GM20431 (cell line): ENCODE results near the gene KIAA0232.

ENCODE experiments used
- in situ Hi-C: fragments of 300-500 bp; cut with MseI, MboI; formaldehyde crosslinking; loops from one replicate; pipeline ENCODE4 v1.15.0; 2020; ENCODE audit warnings: low sequenced_read_pairs; ENCODE audit not compliant: unreplicated experiment

The KIAA0232 gene

DNA sequence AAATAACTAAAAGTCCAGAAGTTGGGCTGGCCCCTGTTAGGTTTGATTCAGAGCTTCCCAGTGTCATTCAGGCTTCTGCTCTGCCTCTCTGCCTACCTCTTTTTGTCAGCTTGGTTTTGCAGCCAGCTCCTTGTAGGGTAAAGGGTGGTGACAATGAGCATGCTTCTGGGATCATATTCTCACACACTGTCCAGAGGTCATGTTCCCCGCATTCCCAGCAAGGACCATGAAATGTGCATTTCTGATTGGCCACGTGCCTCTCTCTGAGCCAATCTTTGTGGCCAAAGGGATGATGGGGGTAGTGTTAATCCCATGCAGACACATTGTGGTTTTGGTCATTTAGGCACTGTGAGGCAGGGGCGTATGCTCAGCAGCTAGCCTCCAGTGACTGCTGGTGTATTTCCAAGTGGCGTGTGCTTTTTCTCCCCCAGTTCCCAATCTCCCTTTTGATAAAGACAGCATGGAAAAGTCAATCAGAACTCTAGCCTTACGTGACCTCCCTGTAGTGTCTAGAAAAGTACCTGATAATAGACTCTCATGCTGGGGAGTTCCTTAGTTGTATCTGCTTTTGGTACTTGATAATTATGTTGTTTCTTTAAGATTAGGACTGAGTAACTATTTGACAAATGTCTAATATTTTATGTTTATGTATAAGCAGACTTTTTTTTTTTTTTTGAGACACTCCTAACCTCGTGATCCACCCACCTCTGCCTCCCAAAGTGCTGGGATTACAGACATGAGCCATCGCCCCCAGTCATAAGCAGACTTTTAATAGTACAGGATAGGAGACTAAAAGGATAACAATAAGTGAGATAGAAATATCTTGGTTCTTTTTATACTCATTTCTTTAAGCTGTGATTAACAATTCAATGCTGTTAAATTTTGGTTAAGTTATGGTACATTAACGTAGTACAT, 57.8 kb downstream of the KIAA0232 start:
- in situ Hi-C loops = no loop called here

DNA sequence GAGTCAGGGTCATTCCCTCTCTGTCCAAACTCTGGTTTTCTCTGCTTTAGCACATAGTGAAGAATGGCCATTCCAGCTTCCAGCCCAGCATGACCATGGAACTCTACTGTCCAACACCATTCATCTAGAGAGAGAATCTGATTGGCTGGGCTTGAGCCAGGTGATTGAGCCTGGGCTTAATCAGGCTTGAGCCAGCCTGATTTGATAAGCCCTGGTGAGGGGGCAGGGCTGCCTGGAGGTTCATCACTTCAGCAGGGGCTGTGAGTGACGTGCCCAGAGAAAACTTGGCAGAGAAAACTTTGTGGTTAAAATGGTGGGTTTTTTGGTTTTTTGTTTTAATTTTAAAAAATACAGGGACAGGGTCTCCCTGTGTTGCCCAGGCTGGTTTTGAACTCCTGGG, 62.5 kb downstream of the KIAA0232 start:
- in situ Hi-C loops = no loop called here

DNA sequence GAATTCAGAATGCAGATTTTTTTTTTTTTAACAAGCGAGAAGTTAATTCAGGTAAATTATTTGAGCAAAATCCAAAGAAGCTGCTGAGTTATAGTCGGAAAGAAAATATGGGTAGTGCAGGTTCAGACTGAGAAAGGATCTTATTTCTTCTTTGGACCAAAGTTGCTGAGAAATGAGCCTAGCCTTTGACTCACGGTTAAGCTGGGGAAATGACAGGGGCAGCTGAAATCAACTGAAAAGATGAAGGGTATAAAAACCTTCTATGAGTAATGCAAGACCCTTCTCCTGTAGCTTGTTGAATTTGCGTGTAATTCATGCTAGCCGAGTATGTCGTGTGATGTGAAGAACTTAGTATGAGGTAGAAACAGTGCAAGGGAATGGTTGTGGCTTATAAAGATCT, 63.0 kb downstream of the KIAA0232 start:
- in situ Hi-C loops = no loop called here

DNA sequence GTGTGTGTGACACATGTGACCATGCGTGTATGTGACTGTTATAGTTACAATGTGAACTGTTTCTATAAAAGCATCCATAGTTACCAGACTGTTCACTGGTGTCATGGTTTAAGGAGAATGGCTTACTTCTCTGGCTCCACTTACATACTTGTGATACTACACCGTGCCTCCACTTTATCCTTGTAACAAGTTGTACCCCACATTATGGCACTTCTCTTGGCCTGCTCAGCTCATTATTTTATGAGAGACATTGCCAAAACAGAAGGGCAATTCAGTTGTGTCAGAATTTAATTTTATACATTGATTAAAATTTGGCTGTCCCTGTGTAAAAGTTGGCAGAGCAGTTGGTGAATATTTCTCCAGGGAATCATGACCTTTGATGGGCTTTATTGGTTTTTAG, 64.7 kb downstream of the KIAA0232 start:
- in situ Hi-C loops = no loop called here

DNA sequence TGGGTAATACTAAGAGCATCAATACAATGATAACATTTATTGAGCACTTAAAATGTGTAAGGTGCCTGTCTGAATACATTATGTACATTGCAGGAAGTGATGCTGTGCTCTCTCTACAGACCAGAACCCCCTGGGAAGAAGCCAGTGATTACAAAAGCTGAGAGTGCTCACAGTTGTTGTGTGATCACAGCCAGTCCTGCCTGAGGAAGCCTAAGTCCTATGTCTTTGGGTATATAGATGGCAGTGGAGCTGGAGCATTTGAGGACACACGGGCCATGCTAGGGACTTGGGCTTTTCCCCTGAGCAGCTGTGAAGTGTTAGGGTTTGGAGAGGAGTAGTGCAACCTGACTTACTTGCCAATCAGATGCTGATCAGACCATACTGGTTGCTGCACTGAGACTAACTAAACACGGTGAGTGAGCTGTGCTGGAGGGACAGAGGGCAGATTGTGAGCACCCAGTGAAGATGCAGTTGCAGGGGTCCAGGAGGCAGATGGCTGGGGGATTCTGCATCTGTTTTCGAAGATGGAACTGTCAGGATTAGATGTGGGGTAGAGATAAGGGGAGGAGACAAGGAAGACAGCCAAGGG, 66.3 kb downstream of the KIAA0232 start:
- in situ Hi-C loops = no loop called here

DNA sequence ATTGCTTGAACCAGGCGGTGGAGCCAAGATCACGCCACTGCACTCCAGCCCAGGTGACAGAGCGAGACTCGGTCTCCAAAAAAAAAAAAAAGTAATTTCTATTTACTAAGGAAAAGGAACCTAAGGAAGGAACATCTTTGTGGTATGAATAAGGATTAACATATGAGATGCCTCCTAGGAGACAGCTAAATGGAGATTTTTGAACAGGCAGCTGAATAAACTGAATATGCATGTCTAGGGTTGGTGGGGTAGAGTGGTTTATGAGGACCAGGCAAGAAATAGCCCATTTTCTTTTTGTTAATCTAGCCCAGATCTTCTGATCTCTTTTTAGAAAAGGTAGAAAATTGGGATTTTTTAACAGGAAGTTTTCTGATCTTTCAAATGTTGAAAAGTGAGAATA, 67.2 kb downstream of the KIAA0232 start:
- in situ Hi-C loops = no loop called here

DNA sequence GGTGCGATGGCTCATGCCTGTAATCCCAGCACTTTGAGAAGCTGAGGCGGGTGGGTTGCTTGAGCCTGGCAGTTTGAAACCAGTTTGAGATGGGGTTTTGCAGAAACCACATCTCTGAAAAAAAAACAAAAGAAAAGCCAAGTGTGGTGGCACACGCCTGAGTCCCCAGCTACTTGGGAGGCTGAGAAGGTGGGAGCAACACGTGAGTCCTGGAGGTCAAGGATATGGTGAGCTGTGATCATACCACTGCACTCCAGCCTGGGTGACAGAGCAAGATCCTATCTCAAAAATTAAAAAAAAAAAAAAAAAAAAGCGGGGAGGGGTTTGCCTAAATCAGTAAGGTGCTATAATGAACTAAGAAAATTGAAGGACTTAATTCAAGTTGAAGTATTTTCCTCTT, 68.9 kb downstream of the KIAA0232 start:
- in situ Hi-C loops = no loop called here

DNA sequence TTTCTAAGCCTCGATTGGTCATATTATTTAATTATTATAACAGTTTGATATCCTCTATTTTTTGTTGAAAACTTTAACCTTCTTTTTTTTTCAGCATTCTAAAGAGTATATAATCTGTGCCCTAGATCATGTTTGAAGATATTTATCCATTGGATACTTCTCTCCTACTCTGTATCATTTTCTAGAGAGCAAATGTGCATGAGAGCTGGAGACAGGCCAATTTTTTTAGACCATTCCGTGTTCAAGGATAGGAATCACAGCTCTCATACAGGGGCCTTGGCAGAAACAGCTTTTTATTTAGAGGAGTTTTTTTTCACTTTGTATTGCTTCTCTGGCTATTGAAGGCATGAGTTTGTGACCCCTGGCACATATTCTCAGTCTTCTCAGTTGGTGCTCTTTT, 69.4 kb downstream of the KIAA0232 start:
- in situ Hi-C loops = no loop called here

DNA sequence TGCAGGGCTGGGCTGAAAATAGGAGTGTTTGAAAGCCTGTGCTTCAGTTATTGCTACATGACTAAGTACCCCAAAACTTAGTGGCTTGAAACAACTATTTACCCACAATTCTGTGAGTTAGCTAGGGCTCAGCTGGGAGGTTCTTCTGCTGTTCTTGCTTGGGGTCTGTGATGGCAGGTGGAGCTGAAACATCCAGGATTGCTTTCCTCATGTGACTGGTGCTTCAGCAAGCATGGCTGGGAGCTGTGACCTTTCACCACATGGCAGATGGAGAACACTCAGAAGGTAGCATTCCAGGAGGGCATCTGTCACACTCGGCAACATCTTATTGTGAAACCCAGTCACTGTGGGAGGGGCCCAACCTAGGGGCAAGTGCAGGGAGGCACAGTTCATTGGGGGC, 70.1 kb downstream of the KIAA0232 start:
- in situ Hi-C loops = no loop called here

DNA sequence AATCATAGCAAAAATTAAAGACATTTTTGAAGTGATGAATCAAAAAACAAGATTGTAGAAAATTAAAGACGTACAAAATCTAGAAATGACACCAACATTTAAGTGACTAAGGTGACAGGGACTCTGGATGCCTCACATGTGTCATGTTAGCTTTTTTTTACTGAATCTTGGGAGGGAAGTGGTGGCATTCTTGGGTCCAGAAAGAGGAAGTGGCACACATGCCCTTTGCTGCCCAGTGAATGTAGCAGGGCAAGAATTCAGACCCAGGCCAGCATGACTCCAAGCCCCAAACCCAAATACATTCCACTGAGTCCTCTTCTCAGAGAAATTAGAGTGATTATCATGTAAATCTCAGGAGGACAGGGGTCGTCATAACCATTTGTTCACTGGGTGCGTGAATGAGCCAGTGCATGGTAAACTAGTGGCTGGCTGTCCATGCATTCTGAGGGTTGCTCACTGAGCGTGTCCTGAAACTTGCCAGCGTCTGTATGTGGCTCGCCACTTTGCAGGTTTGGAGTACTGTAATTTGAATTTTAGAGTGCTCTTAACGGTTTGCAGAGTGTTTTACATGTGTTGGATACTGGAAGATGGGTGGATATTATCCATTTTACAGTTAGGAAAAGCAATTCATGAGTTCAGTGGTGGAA, 71.7 kb downstream of the KIAA0232 start:
- in situ Hi-C loops = no loop called here

DNA sequence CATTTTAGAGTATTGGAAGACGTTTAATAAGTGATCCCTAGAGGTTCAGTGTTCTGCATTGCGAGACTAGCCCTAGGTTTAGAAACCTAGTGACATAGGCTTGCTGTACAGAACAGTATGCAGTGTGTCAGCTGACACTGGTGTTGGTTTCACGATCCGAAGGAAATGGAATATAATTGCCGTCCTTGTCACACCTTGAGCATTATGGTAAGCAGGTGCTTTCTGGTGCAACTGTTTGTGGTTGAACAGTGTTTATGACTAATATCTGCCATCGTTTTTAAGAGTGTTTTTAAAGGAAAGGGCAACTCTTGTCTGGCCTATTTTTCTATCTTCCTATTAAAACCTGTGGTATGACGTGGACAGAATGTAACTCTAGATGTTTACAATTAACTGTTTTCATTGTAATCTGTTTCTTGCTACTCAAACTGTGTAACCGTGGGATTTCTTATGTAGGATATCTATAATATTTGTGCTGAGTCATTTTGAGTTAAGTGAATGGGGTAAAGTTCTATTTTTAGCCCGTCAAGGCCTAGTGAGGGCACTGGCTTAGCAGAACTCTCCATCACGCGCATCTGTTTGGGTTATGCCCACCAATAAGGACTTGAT, 73.3 kb downstream of the KIAA0232 start:
- in situ Hi-C loops = no loop called here

DNA sequence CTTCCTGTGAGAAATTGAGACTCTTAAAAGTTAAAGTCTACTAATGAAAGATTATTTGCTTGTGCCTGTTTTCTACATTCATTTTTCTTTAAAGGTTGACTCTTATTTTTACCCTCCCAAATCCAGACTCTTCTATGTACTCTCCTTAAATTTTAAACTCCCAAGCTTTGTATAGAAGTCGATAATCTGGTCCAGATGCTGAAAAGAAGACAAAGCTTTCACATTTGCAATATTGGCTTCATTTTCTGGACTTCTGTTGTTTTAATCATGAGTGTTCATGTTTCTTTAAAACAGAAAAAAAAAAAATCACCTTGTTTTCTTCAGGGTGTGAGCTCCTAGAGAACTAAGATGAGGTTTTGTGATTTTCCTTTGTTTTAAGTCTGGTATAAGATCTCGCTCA, 73.9 kb downstream of the KIAA0232 start:
- in situ Hi-C loops = no loop called here

DNA sequence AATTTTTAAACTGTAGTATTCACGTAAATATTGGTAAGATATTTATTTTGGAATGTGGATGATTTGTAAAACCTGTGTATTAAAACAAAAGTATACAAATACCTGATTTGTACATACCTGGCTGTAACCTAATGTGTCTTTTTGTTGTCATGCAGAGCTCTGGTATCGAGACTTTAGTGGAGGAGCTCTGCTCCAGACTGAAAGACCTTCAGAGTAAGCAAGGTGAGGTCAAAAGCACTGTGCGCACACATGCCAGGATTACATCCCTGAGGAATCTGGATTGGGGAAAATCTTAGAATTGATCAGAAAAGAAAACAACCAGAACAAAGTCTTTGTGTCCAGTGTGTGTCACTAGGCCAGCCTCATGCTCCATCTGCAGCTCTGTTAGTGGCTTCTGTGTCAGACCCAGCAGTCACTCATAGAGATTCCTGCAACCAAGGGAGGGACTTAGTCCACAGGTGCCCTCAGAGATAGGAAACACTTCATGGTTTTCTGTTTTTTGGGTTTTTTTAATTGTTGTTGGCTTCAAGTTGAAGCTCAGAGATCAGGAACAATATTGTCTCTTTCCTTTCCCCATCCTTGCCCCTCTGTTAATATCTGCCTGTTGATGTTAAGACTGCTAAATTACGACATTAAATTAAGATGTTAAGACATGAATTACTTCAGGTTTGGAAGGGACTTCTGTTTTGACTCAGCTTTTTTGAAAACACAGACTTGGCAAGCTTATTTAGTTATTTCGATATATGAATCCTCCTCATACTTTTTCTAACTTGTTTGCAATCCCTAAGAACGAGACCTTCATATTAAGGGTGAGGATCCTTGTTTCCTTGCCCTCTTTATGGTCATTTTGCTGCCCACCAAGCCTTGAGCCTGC, 74.7 kb downstream of the KIAA0232 start:
- in situ Hi-C loops = no loop called here

DNA sequence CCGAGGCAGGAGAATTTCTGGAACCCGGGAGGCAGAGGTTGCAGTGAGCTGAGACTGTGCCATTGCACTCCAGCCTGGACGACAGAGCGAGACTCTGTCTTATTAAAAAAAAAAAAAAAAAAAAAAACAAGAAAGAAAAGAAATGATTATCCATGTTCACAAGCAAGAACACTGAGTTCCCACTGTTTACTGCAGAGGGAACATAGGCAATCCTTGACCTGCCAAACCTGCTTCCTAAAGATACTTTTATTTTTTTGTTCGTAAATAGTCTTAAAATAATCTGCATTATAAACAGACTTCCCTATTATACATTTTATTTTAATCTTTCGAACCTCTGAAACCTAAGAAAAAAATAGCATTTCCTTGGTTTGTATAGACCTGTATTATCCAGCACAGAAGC, 76.5 kb downstream of the KIAA0232 start:
- in situ Hi-C loops = no loop called here

DNA sequence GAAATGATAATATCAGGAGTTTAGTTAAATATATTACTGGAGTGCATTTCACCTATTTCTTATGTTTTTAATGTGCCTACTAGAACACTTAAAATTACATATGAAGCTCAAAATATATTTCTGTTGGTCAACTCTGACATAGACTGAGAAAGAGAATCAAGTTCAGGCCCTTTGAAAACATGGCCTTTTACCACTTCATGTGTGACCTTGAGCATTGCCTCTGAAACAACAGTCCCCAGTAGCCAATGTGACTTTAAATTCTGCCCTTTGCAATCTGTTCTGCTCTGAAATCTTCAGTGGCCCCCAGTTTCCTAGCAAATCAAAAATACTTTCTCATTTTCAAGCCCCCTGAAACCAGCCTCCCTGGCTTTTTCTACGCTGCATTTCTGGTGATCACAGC, 77.0 kb downstream of the KIAA0232 start:
- in situ Hi-C loops = no loop called here

DNA sequence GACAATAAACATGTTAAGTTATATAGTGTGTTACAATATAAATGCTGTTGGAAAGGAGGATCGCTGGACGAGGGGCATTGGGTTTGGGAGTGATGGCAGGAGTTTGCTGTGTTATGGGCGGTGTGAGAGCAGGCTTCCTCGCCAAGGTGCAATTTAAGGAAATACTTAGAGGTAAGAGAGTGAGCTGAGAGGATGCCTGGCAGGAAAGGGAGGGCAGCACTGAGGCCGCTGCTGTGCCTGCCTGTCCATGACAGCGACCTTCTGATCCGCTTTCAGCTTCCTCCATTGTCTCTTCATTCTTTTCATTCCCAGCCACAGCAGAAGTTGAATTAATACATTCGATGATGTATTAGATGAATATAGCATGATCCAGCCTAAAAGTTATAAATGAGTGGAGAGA, 85.9 kb downstream of the KIAA0232 start:
- in situ Hi-C loops = no loop called here

DNA sequence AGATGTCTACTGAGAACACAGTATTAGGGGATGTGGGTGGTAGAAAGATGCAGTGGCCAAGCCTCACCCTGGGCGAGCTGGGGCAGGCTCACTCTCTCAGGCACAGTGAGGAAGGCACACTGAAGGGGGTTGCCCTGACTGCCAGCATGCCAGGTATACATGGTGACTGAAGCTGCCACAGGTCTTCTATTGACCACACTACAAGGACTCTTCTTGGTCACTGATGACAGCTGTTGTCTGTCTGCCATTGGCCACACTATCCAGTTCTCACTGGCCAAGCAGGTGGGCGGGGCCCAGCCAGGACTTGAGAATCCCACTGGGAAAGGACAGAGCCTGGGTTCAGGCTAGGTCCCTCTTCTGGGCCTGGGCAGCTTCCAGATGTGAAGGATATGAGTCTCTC, 87.4 kb downstream of the KIAA0232 start:
- in situ Hi-C loops = loop anchor here (10.0 kb wide), 1 partner anchor 145 kb away; no protein-coding TSS in a partner anchor

DNA sequence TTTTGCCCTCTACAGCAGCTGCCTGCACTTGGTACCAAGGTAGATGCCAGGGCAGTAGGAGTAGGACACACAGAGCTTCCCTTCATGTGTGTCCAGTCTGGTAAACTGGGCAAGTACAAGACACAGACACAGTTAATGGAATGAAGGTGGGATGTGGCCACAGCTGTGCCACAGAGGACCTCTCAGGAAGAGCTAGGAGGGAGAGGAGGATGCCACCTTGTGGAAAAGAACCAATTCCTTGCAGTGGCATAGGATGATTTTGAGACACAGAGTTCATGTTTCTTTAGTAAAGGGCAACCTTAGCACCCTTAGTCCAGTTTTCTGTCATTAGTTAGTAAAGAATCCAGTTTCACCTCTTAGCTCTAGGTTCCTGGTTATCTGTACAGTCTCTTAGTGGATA, 90.8 kb downstream of the KIAA0232 start:
- in situ Hi-C loops = loop anchor here (10.0 kb wide), 1 partner anchor 148 kb away; no protein-coding TSS in a partner anchor

DNA sequence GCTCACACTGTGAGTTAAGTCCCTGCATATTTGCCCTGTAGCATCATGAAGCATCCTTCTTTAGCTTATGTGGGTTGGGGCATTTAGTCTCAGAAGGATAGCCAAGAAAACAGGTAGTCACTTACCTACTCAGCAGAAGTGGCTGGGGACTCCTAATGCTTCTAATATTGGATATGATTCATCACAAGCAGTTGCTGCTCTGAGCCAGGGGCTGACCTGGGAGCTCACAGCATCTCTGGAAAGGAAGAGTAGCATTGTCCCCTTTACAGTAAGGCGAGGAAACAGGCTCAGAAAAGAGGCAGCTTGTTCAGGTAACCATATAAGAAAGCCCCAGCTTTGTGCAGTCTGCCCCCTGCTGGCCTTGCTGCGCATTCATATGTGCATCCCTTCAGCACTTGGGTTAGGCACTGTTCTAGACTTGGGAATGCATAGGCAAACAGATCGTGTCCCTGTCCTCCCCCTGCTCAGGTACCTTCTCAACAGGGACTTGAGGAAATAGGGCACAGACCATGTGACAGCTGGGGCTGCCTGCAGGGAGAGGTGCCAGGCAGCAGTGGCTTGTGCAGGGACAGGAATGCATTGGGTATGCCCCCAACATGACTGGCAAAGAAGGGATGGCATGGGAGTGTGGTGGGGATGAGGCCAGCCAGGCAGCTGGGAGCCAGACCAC, 91.4 kb downstream of the KIAA0232 start:
- in situ Hi-C loops = loop anchor here (10.0 kb wide), 1 partner anchor 149 kb away; no protein-coding TSS in a partner anchor
